CD4-positive, alpha-beta memory T cell (primary cell): Measurements from ENCODE around the gene ENOPH1. TPM values are rescaled to one million over a fixed set of nuclear protein-coding genes. Genes with fewer than 3 reads are reported as not detected.

Experiments
- CTCF ChIA-PET: fragments of 350-600 bp; sonication (Branson Sonifier 250); formaldehyde crosslinking; loops from one replicate; lab custom pipeline; 2021; ENCODE audit warnings: inconsistent platforms; ENCODE audit not compliant: partially characterized antibody; lab: Charles Lee
- POLR2A ChIA-PET: fragments of 350-600 bp; sonication (Branson Sonifier 250); formaldehyde crosslinking; loops from one replicate; lab custom pipeline; 2021; ENCODE audit not compliant: partially characterized antibody; lab: Charles Lee
- DNase-seq, 5 donors: peaks; one replicate each; pipeline versions ENCODE4 v3.0.0 to v3.0.0-alpha.2; 2020 to 2022; ENCODE audit warnings: mixed read lengths in 1 of 5
- H3K27ac ChIP-seq: one replicate; pipeline ENCODE4 v1.7.0; 2013; ENCODE audit warnings: low read depth, low read length
- H3K27me3 ChIP-seq: 2 replicates; pipeline ENCODE4 v1.7.0; 2013; ENCODE audit warnings: mild to moderate bottlenecking, low read length, moderate library complexity; ENCODE audit not compliant: insufficient read depth
- H3K36me3 ChIP-seq: 2 replicates; pipeline ENCODE4 v1.7.0; 2013; ENCODE audit warnings: mild to moderate bottlenecking, low read length, moderate library complexity; ENCODE audit not compliant: insufficient read depth
- H3K4me1 ChIP-seq: 2 replicates; pipeline ENCODE4 v1.7.0; 2013; ENCODE audit warnings: mild to moderate bottlenecking, low read length, moderate library complexity; ENCODE audit not compliant: insufficient read depth
- H3K4me3 ChIP-seq, 2 donors: one replicate each; pipeline ENCODE4 v1.7.0; 2013; ENCODE audit warnings: low read length in 2 of 2, mild to moderate bottlenecking in 1 of 2
- H3K9me3 ChIP-seq, 2 donors: one replicate each; pipeline ENCODE4 v1.7.0; 2013; ENCODE audit warnings: low read length in 2 of 2, control low read depth in 1 of 2; ENCODE audit not compliant: control insufficient read depth in 1 of 2
- H3K27ac Mint-ChIP-seq, 7 donors: one replicate each; pipeline ENCODE4 v1.8.0; 2020 to 2021; ENCODE audit warnings: mixed read lengths in 7 of 7, mild to moderate bottlenecking in 6 of 7, inconsistent platforms in 3 of 7, moderate library complexity in 3 of 7
- H3K27me3 Mint-ChIP-seq, 2 donors: one replicate each; pipeline ENCODE4 v1.8.0; 2020 to 2021; ENCODE audit warnings: mixed read lengths in 2 of 2
- H3K36me3 Mint-ChIP-seq, 2 donors: one replicate each; pipeline ENCODE4 v1.8.0; 2020 to 2021; ENCODE audit warnings: mixed read lengths in 2 of 2, inconsistent platforms in 1 of 2, mild to moderate bottlenecking in 1 of 2
- H3K4me1 Mint-ChIP-seq, 4 donors: one replicate each; pipeline ENCODE4 v1.8.0; 2020 to 2021; ENCODE audit warnings: mixed read lengths in 4 of 4, mild to moderate bottlenecking in 1 of 4
- H3K4me3 Mint-ChIP-seq, 8 donors: one replicate each; pipeline ENCODE4 v1.8.0; 2020 to 2021; ENCODE audit warnings: mixed read lengths in 8 of 8, mild to moderate bottlenecking in 7 of 8, moderate library complexity in 6 of 8, inconsistent platforms in 3 of 8
- H3K9me3 Mint-ChIP-seq, 8 donors: one replicate each; pipeline ENCODE4 v1.8.0; 2020 to 2021; ENCODE audit warnings: mixed read lengths in 8 of 8, mild to moderate bottlenecking in 5 of 8, inconsistent platforms in 3 of 8, moderate library complexity in 1 of 8
- intact Hi-C: fragments of 100-400 bp; cut with micrococcal nuclease; formaldehyde crosslinking; loops from one replicate; pipeline ENCODE4 v1.15.1; 2023
- polyA plus RNA-seq, 2 donors: library from polyadenylated mRNA; unstranded; fragments of 300-500 nt; fragmentation: Illumina TruSeq; gene quantifications; one replicate each; pipeline ENCODE4 v1.2.3, GENCODE V29; 2021
- total RNA-seq, 2 experiments: library from RNA; stranded (reverse); gene quantifications; one replicate each; pipeline ENCODE4 v1.2.3, GENCODE V29; 2021

The ENOPH1 gene
- total and polyA plus RNA-seq, 4 experiments from 2014 or later = 26.1 to 56.7 (median 33.1) TPM

DNA sequence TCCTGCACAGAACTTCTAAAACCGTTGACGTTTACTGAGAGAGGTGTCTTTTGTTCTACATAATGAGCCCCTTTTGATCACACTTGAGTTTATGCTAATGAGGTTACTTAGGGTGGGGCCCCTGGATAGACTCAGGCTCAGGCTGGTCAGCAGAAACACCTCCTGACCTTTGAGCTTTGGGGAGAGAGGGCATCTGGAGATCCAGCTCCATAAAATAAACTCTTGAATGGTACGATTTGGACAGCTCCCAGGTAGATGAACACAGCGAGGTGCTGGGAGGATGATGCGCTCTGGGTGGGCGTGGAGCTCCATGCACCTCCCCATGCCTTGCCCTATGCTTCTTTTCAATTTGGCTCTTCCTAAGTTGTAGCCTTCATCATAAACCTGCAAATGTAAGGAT, 52.0 kb downstream of the ENOPH1 start:
- H3K9me3 ChIP-seq = no peaks in the 10 kb centered on the region
- Mint-ChIP-seq H3K27me3 (no peaks in the 10 kb centered on the region), H3K4me3 (no peak overlapping the region), H3K36me3 (peaks cover 24 to 27% of the 10 kb centered on the region in 2 donors), H3K4me1 (no peaks in the 10 kb centered on the region), H3K27ac (no peak overlapping the region), H3K9me3 (no peaks in the 10 kb centered on the region)
- H3K4me1 ChIP-seq = no peaks in the 10 kb centered on the region
- DNase-seq = no peak
- POLR2A ChIA-PET = no interaction called here
- no peak overlapping the region for H3K4me3 ChIP-seq
- no peaks in the 10 kb centered on the region for H3K27me3 ChIP-seq
- no peaks in the 10 kb centered on the region for H3K36me3 ChIP-seq
- CTCF ChIA-PET = no interaction called here
- H3K27ac ChIP-seq = no peak overlapping the region
- intact Hi-C loops = no loop called here

DNA sequence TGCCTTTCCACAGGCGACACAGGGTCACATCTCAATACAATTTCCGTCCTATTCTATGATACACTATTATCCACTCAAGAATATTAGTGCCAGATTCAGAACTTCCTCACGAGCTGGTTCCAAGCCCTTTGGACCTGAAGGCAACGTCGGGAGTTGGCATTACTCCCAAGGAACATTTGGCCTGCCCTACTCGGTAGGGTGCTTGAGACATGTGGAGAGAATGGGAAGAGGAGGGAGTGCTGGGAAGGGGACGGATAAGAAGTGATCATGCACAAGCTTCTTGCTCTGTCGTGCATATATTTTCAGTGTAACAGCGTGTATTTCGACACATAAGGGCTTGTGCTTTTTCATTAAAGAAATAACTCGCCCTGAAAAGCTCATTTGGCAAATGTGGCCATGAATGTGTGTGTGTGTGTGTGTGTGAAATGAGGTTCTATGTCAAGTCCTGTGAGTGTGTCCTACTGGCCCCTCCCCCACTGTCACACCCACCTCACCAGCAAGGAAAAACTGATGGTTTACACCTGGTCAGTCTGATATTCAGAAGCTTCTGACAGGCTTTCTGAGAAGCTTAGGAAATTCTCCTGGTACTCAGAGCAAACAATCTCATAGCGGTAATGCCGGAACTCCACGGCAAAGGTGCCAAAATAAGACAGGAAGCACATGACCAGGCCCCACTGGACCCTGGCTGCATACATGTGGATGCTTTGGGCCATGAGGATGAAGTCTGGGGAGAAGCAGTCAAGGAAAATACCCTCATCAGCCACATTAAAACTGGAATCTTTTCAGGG, 54.8 kb downstream of the ENOPH1 start:
- no peak overlapping the region for H3K27ac Mint-ChIP-seq
- H3K27me3 Mint-ChIP-seq = no peaks in the 10 kb centered on the region
- H3K36me3 Mint-ChIP-seq = peaks cover 20 to 23% of the 10 kb centered on the region in 2 donors
- Histone ChIP-seq H3K36me3 (no peaks in the 10 kb centered on the region), H3K9me3 (no peaks in the 10 kb centered on the region), H3K4me3 (no peak overlapping the region), H3K27ac (no peak overlapping the region), H3K27me3 (no peaks in the 10 kb centered on the region), H3K4me1 (no peaks in the 10 kb centered on the region)
- ChIA-PET POLR2A (no interaction called here), CTCF (no interaction called here)
- no peak for DNase-seq
- no peaks in the 10 kb centered on the region for H3K9me3 Mint-ChIP-seq
- intact Hi-C loops = no loop called here
- no peak overlapping the region for H3K4me3 Mint-ChIP-seq
- H3K4me1 Mint-ChIP-seq = no peaks in the 10 kb centered on the region

DNA sequence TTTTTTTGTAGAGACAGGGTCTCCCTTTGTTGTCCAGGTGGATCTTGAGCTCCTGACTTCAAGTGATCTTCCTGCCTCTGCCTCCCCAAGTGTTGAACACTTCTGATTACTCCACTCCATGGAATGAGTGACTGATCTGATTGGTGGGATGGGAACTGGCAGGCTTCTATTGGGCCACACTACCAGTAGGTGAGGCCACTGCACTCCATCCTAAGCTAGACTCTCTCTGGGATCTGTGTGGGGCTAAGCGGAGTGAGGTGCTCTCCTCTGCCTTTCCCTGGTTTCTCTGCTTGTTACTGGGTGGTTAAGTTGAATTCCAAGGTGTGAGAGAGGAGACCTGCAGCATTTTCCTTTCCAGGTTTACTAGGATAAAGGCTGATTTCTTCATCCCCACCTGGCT, 58.7 kb downstream of the ENOPH1 start:
- POLR2A ChIA-PET = no interaction called here
- no peak overlapping the region for H3K4me3 ChIP-seq
- Mint-ChIP-seq H3K4me3 (no peak overlapping the region), H3K27me3 (no peaks in the 10 kb centered on the region), H3K36me3 (peaks cover 3 to 12% of the 10 kb centered on the region in 2 donors), H3K27ac (peak overlapping the region in 1 of 7 donors; percentile 6), H3K9me3 (no peaks in the 10 kb centered on the region), H3K4me1 (no peaks in the 10 kb centered on the region)
- no peaks in the 10 kb centered on the region for H3K27me3 ChIP-seq
- no peak for DNase-seq
- CTCF ChIA-PET = no interaction called here
- no peaks in the 10 kb centered on the region for H3K9me3 ChIP-seq
- H3K36me3 ChIP-seq = no peaks in the 10 kb centered on the region
- H3K4me1 ChIP-seq = no peaks in the 10 kb centered on the region
- intact Hi-C loops = no loop called here
- H3K27ac ChIP-seq = no peak overlapping the region

DNA sequence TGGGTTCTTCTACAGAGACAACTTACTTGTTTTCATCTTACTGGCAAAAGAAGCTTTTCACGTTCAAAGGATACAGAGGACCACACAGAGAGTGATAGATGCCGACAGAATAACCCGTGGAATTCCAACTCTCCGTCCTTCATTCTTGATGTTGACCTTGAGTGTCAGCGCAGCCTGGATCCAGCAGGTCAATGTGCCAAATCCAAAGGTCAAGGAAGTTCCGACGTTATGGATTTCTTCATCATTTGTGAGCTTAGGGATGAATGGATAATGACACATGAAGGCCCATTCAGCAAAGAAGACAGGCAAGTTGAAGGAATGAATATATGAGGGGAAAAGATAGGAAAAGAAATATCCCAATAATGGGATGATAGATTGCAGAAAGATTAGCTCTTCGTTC, 59.6 kb downstream of the ENOPH1 start:
- Histone ChIP-seq H3K27ac (no peak overlapping the region), H3K9me3 (no peaks in the 10 kb centered on the region), H3K4me1 (no peaks in the 10 kb centered on the region), H3K36me3 (no peaks in the 10 kb centered on the region), H3K4me3 (no peak overlapping the region), H3K27me3 (no peaks in the 10 kb centered on the region)
- CTCF ChIA-PET = no interaction called here
- no peak for DNase-seq
- no peak overlapping the region for H3K27ac Mint-ChIP-seq
- POLR2A ChIA-PET = no interaction called here
- no peaks in the 10 kb centered on the region for H3K27me3 Mint-ChIP-seq
- H3K4me3 Mint-ChIP-seq = no peak overlapping the region
- H3K36me3 Mint-ChIP-seq = peaks cover 0 to 4% of the 10 kb centered on the region in 2 donors
- no peaks in the 10 kb centered on the region for H3K9me3 Mint-ChIP-seq
- intact Hi-C loops = no loop called here
- H3K4me1 Mint-ChIP-seq = no peaks in the 10 kb centered on the region

DNA sequence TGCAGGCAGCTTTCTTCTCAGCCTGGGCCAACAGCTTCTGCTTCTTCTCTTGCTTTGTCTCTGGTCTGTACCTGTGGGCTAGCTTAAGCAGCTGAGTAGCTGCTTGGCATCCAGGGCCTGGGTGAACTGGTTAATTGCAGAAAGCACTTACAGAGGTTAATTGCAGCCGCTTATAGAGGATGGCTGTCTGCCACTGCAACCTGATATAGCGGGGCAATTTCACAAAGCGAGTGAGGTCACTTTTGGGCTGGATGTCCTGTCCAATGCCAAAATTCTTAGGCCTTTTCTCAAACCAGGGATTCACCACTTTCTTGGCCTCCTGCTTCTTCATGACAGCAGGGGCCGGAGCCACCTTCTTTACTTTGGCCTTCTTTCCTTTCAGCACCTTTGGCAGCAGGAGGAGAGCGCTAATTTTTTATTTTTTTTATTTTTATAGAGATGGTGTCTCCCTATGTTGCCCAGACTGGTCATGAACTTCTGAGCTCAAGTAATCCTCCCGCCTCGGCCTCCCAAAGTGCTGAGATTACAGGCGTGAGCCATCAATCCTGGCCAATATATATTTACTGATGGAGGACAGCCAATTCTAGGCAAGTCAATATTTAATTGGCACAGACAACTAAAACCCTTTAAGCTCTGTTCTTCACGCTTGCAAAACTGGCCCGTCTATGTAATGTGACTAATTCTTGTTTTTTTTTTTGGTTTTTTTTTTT, 61.0 kb downstream of the ENOPH1 start:
- DNase-seq = no peak
- ChIA-PET POLR2A (no interaction called here), CTCF (no interaction called here)
- Histone ChIP-seq H3K27ac (no peak overlapping the region), H3K4me3 (no peak overlapping the region), H3K9me3 (no peaks in the 10 kb centered on the region), H3K4me1 (no peaks in the 10 kb centered on the region), H3K27me3 (no peaks in the 10 kb centered on the region), H3K36me3 (no peaks in the 10 kb centered on the region)
- intact Hi-C loops = no loop called here
- Mint-ChIP-seq H3K36me3 (peaks cover 0 to 4% of the 10 kb centered on the region in 2 donors), H3K4me1 (no peaks in the 10 kb centered on the region), H3K4me3 (no peak overlapping the region), H3K9me3 (no peaks in the 10 kb centered on the region), H3K27me3 (no peaks in the 10 kb centered on the region), H3K27ac (peak overlapping the region in 1 of 7 donors; percentile 12)

DNA sequence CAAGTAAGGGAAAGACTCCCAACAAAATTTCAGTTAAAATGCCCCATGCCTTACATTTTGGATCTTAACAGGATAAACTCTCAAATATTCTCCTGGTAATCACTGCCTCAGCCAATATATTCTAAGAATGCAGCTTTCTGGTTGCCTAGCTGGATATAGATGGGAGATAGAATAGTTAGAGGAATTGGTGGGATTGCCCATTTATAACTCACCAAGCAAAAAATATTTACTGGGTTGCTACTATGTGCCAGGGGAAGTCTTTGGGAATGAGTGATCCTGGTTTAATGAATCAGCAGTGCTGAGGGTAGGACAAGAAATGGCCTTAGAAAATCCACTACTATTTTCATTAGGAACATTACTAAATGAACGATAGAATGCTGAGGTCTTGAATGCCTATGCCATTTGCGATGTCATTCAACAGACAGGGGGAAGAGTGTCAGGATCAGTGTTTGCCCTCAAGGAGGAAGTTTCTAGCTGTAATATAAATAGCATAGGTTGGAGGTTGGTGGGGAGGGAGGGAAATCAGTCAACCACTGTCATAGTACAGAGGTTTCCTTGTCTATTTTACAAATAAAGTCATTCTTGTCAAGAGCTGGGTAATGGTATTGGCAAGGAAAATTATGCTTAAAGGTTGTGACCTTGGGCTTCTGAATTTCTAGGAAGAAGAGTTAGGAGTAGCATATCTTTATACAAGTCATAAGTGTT, 63.5 kb downstream of the ENOPH1 start:
- H3K36me3 Mint-ChIP-seq = peaks cover 0 to 4% of the 10 kb centered on the region in 2 donors
- no peak overlapping the region for H3K4me3 ChIP-seq
- CTCF ChIA-PET = no interaction called here
- POLR2A ChIA-PET = no interaction called here
- DNase-seq = no peak
- H3K9me3 ChIP-seq = no peaks in the 10 kb centered on the region
- H3K27me3 ChIP-seq = no peaks in the 10 kb centered on the region
- no peaks in the 10 kb centered on the region for H3K4me1 ChIP-seq
- no peaks in the 10 kb centered on the region for H3K9me3 Mint-ChIP-seq
- no peak overlapping the region for H3K4me3 Mint-ChIP-seq
- H3K27me3 Mint-ChIP-seq = no peaks in the 10 kb centered on the region
- intact Hi-C loops = no loop called here
- no peaks in the 10 kb centered on the region for H3K4me1 Mint-ChIP-seq
- no peaks in the 10 kb centered on the region for H3K36me3 ChIP-seq
- no peak overlapping the region for H3K27ac Mint-ChIP-seq
- H3K27ac ChIP-seq = no peak overlapping the region

DNA sequence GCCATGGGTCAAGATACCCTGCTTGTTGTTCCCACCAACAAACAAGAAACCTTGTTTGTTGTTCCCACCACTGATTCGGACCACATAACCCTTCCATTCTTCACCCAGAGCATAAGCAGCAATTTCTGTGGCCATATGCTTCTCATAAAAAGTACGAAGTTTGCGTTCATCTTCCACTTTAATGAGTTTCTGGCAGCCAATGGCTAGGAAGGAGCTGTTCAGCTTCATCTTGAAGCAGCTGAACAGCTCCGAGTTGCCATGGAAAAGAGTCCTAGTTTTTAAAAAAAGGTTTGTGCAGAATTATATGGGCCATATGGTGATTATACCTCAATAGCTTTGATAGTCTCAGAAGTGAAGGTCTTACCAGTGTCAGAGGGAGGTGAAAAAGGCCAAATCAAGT, 65.3 kb downstream of the ENOPH1 start:
- H3K4me3 Mint-ChIP-seq = no peak overlapping the region
- no peaks in the 10 kb centered on the region for H3K4me1 Mint-ChIP-seq
- H3K4me1 ChIP-seq = no peaks in the 10 kb centered on the region
- no peaks in the 10 kb centered on the region for H3K9me3 ChIP-seq
- H3K27me3 ChIP-seq = no peaks in the 10 kb centered on the region
- H3K27ac Mint-ChIP-seq = peak overlapping the region in 1 of 7 donors; percentile 65
- no peaks in the 10 kb centered on the region for H3K9me3 Mint-ChIP-seq
- no peak overlapping the region for H3K27ac ChIP-seq
- H3K27me3 Mint-ChIP-seq = no peaks in the 10 kb centered on the region
- intact Hi-C loops = no loop called here
- ChIA-PET CTCF (no interaction called here), POLR2A (no interaction called here)
- no peaks in the 10 kb centered on the region for H3K36me3 ChIP-seq
- H3K4me3 ChIP-seq = no peak overlapping the region
- peaks cover 0 to 4% of the 10 kb centered on the region in 2 donors for H3K36me3 Mint-ChIP-seq
- DNase-seq = no peak
